HEK293 (cell line): Measurements from ENCODE around the gene TRIM40.

Experiments used
- CTCF ChIA-PET: fragments of 350-600 bp; formaldehyde crosslinking; extraction: SDS; loops from one replicate; lab custom pipeline; 2021; ENCODE audit warnings: antibody characterized with exemption; lab: Yijun Ruan, JAX
- POLR2A ChIA-PET: fragments of 300-600 bp; formaldehyde crosslinking; extraction: SDS; loops from one replicate; lab custom pipeline; 2020; ENCODE audit warnings: antibody characterized with exemption, inconsistent platforms; lab: Yijun Ruan, JAX
- H3K27ac ChIP-seq: fragments of 200-500 bp; sonication (Bioruptor generic); 2 replicates; pipeline ENCODE4 v1.5.1; 2014; ENCODE audit warnings: low read depth, low read length, control low read depth, inconsistent platforms; ENCODE audit errors: extremely low read depth
- H3K36me3 ChIP-seq, 2 experiments: fragments of 200-500 bp in 1 of 2; sonication (Bioruptor generic) in 1 of 2; 1 replicate in 1 of 2; 2 replicates in 1 of 2; pipeline ENCODE4 v1.5.1; 2014 to 2017; ENCODE audit warnings: inconsistent platforms in 2 of 2, low read length in 2 of 2; ENCODE audit not compliant: control insufficient read depth in 2 of 2, insufficient read depth in 1 of 2
- H3K4me1 ChIP-seq: fragments of 200-500 bp; sonication (Bioruptor generic); 2 replicates; pipeline ENCODE4 v1.5.1; 2014; ENCODE audit warnings: mild to moderate bottlenecking, low read length, inconsistent platforms; ENCODE audit not compliant: control insufficient read depth, insufficient read depth
- H3K4me3 ChIP-seq: 2 replicates; pipeline ENCODE4 v1.5.1; 2011; ENCODE audit warnings: low read depth, mild to moderate bottlenecking, control low read depth, low read length, moderate library complexity
- H3K9me3 ChIP-seq: fragments of 200-500 bp; sonication (Bioruptor generic); 2 replicates; pipeline ENCODE4 v1.5.1; 2014; ENCODE audit warnings: low read depth, low read length, inconsistent platforms; ENCODE audit not compliant: control insufficient read depth, insufficient read depth
- ZNF10 ChIP-seq: fragments of 450-650 bp; formaldehyde crosslinking; IDR thresholded peaks from 2 replicates; pipeline ENCODE4 v1.5.1; 2017; ENCODE audit warnings: missing biosample characterization, missing genetic modification characterization
- ZNF184 ChIP-seq: fragments of 450-650 bp; IDR thresholded peaks from 2 replicates; pipeline ENCODE4 v1.5.1; 2018; ENCODE audit warnings: missing biosample characterization, mild to moderate bottlenecking, missing genetic modification characterization
- ZNF202 ChIP-seq: fragments of 450-650 bp; formaldehyde crosslinking; IDR thresholded peaks from 2 replicates; pipeline ENCODE4 v1.5.1; 2016; ENCODE audit warnings: missing biosample characterization, missing genetic modification characterization, borderline replicate concordance
- ZNF324 ChIP-seq: fragments of 450-650 bp; formaldehyde crosslinking; IDR thresholded peaks from 2 replicates; pipeline ENCODE4 v1.5.1; 2016; ENCODE audit warnings: missing biosample characterization, missing genetic modification characterization
- ZNF350 ChIP-seq: fragments of 450-650 bp; formaldehyde crosslinking; IDR thresholded peaks from 2 replicates; pipeline ENCODE4 v1.5.0; 2017; ENCODE audit warnings: missing biosample characterization, mild to moderate bottlenecking, missing genetic modification characterization
- ZNF366 ChIP-seq: fragments of 450-650 bp; formaldehyde crosslinking; conservative IDR thresholded peaks from 2 replicates; pipeline ENCODE4 v1.5.1; 2016; ENCODE audit warnings: missing biosample characterization, missing genetic modification characterization
- ZNF404 ChIP-seq: fragments of 450-650 bp; formaldehyde crosslinking; IDR thresholded peaks from 2 replicates; pipeline ENCODE4 v1.5.1; 2017; ENCODE audit warnings: missing biosample characterization, missing genetic modification characterization
- ZNF416 ChIP-seq: fragments of 450-650 bp; formaldehyde crosslinking; IDR thresholded peaks from 2 replicates; pipeline ENCODE4 v1.5.1; 2016; ENCODE audit warnings: missing biosample characterization, missing genetic modification characterization
- ZNF48 ChIP-seq: fragments of 450-650 bp; formaldehyde crosslinking; IDR thresholded peaks from 2 replicates; pipeline ENCODE4 v1.5.1; 2016; ENCODE audit warnings: missing biosample characterization, missing genetic modification characterization
- ZNF561 ChIP-seq: fragments of 450-650 bp; IDR thresholded peaks from 2 replicates; pipeline ENCODE4 v1.5.1; 2018; ENCODE audit warnings: missing biosample characterization, missing genetic modification characterization, borderline replicate concordance
- ZNF596 ChIP-seq: fragments of 450-650 bp; IDR thresholded peaks from 2 replicates; pipeline ENCODE4 v1.5.0; 2018; ENCODE audit warnings: missing biosample characterization, mild to moderate bottlenecking, missing genetic modification characterization, moderate library complexity
- ZNF600 ChIP-seq: fragments of 450-650 bp; formaldehyde crosslinking; IDR thresholded peaks from 2 replicates; pipeline ENCODE4 v1.5.1; 2016; ENCODE audit warnings: missing biosample characterization, missing genetic modification characterization
- ZNF664 ChIP-seq: fragments of 450-650 bp; formaldehyde crosslinking; IDR thresholded peaks from 2 replicates; pipeline ENCODE4 v1.5.1; 2016; ENCODE audit warnings: missing biosample characterization, missing genetic modification characterization
- TF ChIP-seq, protein P1 (sequence below): fragments of 450-650 bp; formaldehyde crosslinking; IDR thresholded peaks from 2 replicates; pipeline ENCODE4 v1.5.1; 2016; ENCODE audit warnings: missing biosample characterization, missing genetic modification characterization, borderline replicate concordance
- TF ChIP-seq, protein P2 (sequence below): fragments of 450-650 bp; formaldehyde crosslinking; IDR thresholded peaks from 2 replicates; pipeline ENCODE4 v1.5.1; 2016; ENCODE audit warnings: missing biosample characterization, missing genetic modification characterization

Gene TRIM40

DNA sequence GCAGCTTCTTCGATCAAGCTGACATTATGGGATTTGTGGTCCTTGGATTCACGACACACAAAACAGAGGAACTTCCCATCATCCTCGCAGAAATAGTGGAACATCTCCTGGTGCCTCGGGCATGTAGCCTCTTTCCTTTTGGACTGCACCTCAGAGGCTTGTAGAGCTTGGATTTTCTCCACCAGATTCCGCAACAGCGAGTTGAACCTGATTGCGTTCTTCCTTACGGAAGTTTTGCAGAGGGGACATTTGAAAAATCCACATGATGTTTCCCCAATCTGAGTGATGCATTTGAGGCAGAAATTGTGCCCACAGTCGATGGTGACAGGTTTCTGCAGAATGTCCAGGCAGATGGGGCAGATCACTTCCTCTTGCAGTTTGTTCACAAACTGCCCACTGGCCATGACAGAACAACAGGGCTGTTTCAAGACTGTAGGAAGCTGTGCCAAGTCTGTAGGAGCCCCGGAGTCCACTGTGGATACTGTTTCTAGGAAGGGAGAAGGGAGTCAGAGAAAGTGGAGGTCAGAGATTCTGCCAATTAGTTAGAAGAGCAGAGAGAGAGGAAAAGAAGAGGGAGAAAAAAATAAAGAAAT, 23.4 kb upstream of the TRIM40 start:
- H3K4me1 ChIP-seq: no peaks in the 10 kb centered on the region
- peak; percentile 33; the same call in 1 of the 2 replicates for TF ChIP-seq ZNF600 (tag by site-specific recombination)
- TF ChIP-seq ZNF596: no peak
- H3K9me3 ChIP-seq: no peaks in the 10 kb centered on the region
- ChIA-PET CTCF (interaction anchor here (1.0 to 6.8 kb wide), 4 partner anchors 8 to 58 kb away, joined by 3 to 78 read pairs (median 19); no protein-coding TSS in a partner anchor), POLR2A (no interaction called here)
- H3K4me3 ChIP-seq: no peak overlapping the region
- H3K27ac ChIP-seq: no peak overlapping the region
- H3K36me3 ChIP-seq: no peaks in the 10 kb centered on the region

DNA sequence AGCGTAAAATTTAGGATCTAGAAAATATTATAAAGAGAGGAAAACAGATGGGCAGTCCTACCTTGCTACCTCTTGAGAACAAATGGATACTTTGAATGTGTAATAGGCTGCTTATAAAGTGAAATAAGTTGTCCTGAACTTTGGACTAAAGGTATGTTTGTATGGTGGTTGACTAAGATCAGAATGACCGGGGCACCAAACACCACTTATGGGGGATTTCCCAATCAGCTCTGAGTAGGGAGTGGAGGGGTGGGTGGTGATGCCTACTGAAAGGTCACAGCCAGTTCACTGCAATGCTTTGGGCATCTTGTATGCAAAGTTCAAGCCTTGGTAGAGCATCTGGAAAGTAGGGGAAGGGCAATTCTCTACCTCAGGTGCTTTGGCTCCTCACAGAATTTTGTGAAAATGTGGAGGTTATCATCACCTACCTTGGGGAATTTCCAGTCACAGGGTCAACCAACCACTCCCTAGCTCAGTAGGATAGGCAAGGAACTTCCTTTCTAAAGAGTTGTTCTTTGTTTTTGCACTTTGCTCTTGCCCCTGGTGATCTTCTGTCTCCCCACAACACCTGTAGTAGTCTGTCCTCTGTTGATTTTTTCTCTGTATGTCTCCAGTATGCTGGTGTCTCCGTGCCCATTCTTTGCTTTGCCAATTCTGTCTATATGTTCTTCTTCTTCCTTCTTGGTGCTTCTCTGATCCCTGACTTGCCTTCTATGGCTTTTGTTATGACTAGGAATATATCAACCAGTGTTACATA, 22.8 kb upstream of the TRIM40 start, which contains the start of gene TRIM31:
Gene TRIM31 (minus strand): TSS at position 88 of the 757 bp plus-strand sequence. CDS start 285 bp downstream, outside the sequence.
- Histone ChIP-seq H3K4me1 (no peaks in the 10 kb centered on the region), H3K27ac (no peak within 1 kb of the TSS), H3K36me3 (no peaks in the 10 kb centered on the region), H3K4me3 (no peak within 1 kb of the TSS), H3K9me3 (no peaks in the 10 kb centered on the region)
- ChIA-PET POLR2A (no interaction called here), CTCF (interaction anchor here (1.0 to 6.8 kb wide), 3 partner anchors 9 to 18 kb away, joined by 3 to 78 read pairs (median 34); no protein-coding TSS in a partner anchor)
- TF ChIP-seq ZNF664 (tag by site-specific recombination) (no peak), ZNF404 (tag by site-specific recombination) (no peak), ZNF350 (tag by site-specific recombination) (no peak), ZNF184 (tag by site-specific recombination) (no peak)
- TF ChIP-seq, protein P1, sequence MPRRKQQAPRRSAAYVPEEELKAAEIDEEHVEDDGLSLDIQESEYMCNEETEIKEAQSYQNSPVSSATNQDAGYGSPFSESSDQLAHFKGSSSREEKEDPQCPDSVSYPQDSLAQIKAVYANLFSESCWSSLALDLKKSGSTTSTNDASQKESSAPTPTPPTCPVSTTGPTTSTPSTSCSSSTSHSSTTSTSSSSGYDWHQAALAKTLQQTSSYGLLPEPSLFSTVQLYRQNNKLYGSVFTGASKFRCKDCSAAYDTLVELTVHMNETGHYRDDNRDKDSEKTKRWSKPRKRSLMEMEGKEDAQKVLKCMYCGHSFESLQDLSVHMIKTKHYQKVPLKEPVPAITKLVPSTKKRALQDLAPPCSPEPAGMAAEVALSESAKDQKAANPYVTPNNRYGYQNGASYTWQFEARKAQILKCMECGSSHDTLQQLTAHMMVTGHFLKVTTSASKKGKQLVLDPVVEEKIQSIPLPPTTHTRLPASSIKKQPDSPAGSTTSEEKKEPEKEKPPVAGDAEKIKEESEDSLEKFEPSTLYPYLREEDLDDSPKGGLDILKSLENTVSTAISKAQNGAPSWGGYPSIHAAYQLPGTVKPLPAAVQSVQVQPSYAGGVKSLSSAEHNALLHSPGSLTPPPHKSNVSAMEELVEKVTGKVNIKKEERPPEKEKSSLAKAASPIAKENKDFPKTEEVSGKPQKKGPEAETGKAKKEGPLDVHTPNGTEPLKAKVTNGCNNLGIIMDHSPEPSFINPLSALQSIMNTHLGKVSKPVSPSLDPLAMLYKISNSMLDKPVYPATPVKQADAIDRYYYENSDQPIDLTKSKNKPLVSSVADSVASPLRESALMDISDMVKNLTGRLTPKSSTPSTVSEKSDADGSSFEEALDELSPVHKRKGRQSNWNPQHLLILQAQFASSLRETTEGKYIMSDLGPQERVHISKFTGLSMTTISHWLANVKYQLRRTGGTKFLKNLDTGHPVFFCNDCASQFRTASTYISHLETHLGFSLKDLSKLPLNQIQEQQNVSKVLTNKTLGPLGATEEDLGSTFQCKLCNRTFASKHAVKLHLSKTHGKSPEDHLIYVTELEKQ (tag by site-specific recombination): no peak
- TF ChIP-seq, all 188 proteins: peak for 0

- Histone ChIP-seq H3K4me1 (no peaks in the 10 kb centered on the region), H3K4me3 (no peak overlapping the region), H3K27ac (no peak overlapping the region), H3K36me3 (no peaks in the 10 kb centered on the region), H3K9me3 (no peaks in the 10 kb centered on the region)
- POLR2A ChIA-PET: no interaction called here
- CTCF ChIA-PET: interaction anchor here (5.6 to 6.8 kb wide), 2 partner anchors 10 to 17 kb away, joined by 34 to 78 read pairs; no protein-coding TSS in a partner anchor
- no peak for TF ChIP-seq ZNF10 (tag by site-specific recombination)
- TF ChIP-seq, protein P2, sequence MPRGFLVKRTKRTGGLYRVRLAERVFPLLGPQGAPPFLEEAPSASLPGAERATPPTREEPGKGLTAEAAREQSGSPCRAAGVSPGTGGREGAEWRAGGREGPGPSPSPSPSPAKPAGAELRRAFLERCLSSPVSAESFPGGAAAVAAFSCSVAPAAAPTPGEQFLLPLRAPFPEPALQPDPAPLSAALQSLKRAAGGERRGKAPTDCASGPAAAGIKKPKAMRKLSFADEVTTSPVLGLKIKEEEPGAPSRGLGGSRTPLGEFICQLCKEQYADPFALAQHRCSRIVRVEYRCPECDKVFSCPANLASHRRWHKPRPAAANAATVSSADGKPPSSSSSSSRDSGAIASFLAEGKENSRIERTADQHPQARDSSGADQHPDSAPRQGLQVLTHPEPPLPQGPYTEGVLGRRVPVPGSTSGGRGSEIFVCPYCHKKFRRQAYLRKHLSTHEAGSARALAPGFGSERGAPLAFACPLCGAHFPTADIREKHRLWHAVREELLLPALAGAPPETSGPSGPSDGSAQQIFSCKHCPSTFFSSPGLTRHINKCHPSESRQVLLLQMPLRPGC: no peak
- no peak for TF ChIP-seq ZNF324 (tag by site-specific recombination)
- no peak for TF ChIP-seq ZNF48 (tag by site-specific recombination)
- TF ChIP-seq ZNF366: no peak
- no peak for TF ChIP-seq ZNF416 (tag by site-specific recombination)
- TF ChIP-seq ZNF561: no peak
- TF ChIP-seq ZNF202 (tag by site-specific recombination): no peak
- no peak for TF ChIP-seq ZNF664 (tag by site-specific recombination)
Observed at GRCh38 chr6:30113841-30114240, 22.1 kb upstream of the TRIM40 start.
